HepG2 (cell line): Measurements from ENCODE around the gene CFAP221. TPM values are rescaled to one million over a fixed set of nuclear protein-coding genes. Genes with fewer than 3 reads are reported as not detected.

Source experiments
- ATAC-seq: fragments of 200-7000 bp; cut with Tn5 transposase; 3 replicates; pipeline ENCODE4 v1.9.1; 2020; ENCODE audit warnings: mild to moderate bottlenecking, moderate library complexity
- BruUV-seq: library from RNA; stranded (reverse); fragments of 400-500 nt; replicated peaks from 2 replicates; lab custom pipeline; 2021; lab: Mats Ljungman, UMichigan
- CTCF ChIA-PET: fragments of 300-600 bp; formaldehyde crosslinking; extraction: SDS; loops from one replicate; lab custom pipeline; 2021; ENCODE audit warnings: low total read pairs, inconsistent platforms, low intra/inter-chr PET ratio; lab: Yijun Ruan, JAX
- POLR2A ChIA-PET: fragments of 350-600 bp; sonication (Branson Sonifier 250); formaldehyde crosslinking; loops from one replicate; lab custom pipeline; 2020; ENCODE audit warnings: antibody characterized with exemption, inconsistent platforms; lab: Yijun Ruan, JAX
- DNase-seq: peaks from one replicate; pipeline ENCODE4 v3.0.0-alpha.2; 2015; ENCODE audit warnings: low spot score
- FAIRE-seq: peaks from 3 replicates; lab custom pipeline; 2011; peaks lifted over from hg19 to GRCh38; lab: Jason Lieb, UNC
- H2AFZ ChIP-seq: one replicate; pipeline ENCODE4 v1.6.1; 2011; ENCODE audit warnings: low read length, inconsistent platforms
- H3K27ac ChIP-seq: fragments of 300-600 bp; 3 replicates; pipeline ENCODE4 v1.8.0; 2011; ENCODE audit warnings: mixed run types, mild to moderate bottlenecking, mixed read lengths, low read length, inconsistent platforms; ENCODE audit not compliant: insufficient read depth; ENCODE audit errors: extremely low read length
- H3K27me3 ChIP-seq, 2 experiments: fragments of 200-600 bp in 1 of 2; 2 replicates in 1 of 2; 3 replicates in 1 of 2; pipeline versions ENCODE4 v1.6.0 to v1.8.0; 2011; ENCODE audit warnings: low read length in 2 of 2, mild to moderate bottlenecking in 2 of 2, moderate library complexity in 2 of 2, inconsistent platforms in 1 of 2; ENCODE audit not compliant: insufficient read depth in 2 of 2, control insufficient read depth in 1 of 2
- H3K36me3 ChIP-seq, 2 experiments: fragments of 200-600 bp in 1 of 2; replicated peaks in 1 of 2; 2 replicates in 1 of 2; 3 replicates in 1 of 2; pipeline versions ENCODE4 v1.5.1 to v1.8.0; 2011; ENCODE audit warnings: low read length in 2 of 2, inconsistent platforms in 1 of 2; ENCODE audit not compliant: insufficient read depth in 2 of 2, control insufficient read depth in 1 of 2
- H3K4me1 ChIP-seq: 2 replicates; pipeline ENCODE4 v1.5.1; 2012; ENCODE audit warnings: low read length, inconsistent platforms; ENCODE audit not compliant: insufficient read depth
- H3K4me2 ChIP-seq: 2 replicates; pipeline ENCODE4 v1.6.0; 2011; ENCODE audit warnings: low read depth, low read length, inconsistent platforms
- H3K4me3 ChIP-seq, 3 experiments: fragments of 200-600 bp in 1 of 3; sonication (generic), shearing (Covaris generic) in 1 of 3; replicated peaks in 1 of 3; 2 replicates each; pipeline ENCODE4 v1.5.1; 2011 to 2016; ENCODE audit warnings: low read length in 3 of 3, inconsistent platforms in 2 of 3, low read depth in 2 of 3, mild to moderate bottlenecking in 2 of 3, control low read depth in 1 of 3, mixed read lengths in 1 of 3; ENCODE audit not compliant: insufficient read depth in 1 of 3
- H3K79me2 ChIP-seq: one replicate; pipeline ENCODE4 v1.6.1; 2011; ENCODE audit warnings: low read length, inconsistent platforms; ENCODE audit not compliant: insufficient read depth
- H3K9ac ChIP-seq: 2 replicates; pipeline ENCODE4 v1.6.0; 2011; ENCODE audit warnings: mild to moderate bottlenecking, low read depth, low read length, inconsistent platforms; ENCODE audit not compliant: insufficient read depth
- H3K9me3 ChIP-seq: 2 replicates; pipeline ENCODE4 v1.5.1; 2012; ENCODE audit warnings: mild to moderate bottlenecking, low read length
- H4K20me1 ChIP-seq: 2 replicates; pipeline ENCODE4 v1.6.0; 2011; ENCODE audit warnings: inconsistent platforms, mild to moderate bottlenecking, low read length, moderate library complexity; ENCODE audit not compliant: insufficient read depth
- ARHGAP35 ChIP-seq: sonication (generic); formaldehyde crosslinking; IDR thresholded peaks from 2 replicates; pipeline ENCODE4 v1.9.0; 2022; ENCODE audit warnings: mild to moderate bottlenecking, inconsistent platforms, moderate library complexity, missing genetic modification reagents, borderline replicate concordance
- CHCHD3 ChIP-seq: sonication (generic); formaldehyde crosslinking; IDR thresholded peaks from 2 replicates; pipeline ENCODE4 v1.8.0; 2022; ENCODE audit warnings: mild to moderate bottlenecking, missing genetic modification reagents, moderate library complexity
- FOSL2 ChIP-seq: sonication (generic); formaldehyde crosslinking; IDR thresholded peaks from 2 replicates; pipeline ENCODE4 v1.4.0; 2020; ENCODE audit warnings: missing genetic modification reagents
- NFE2L2 ChIP-seq: fragments of 150-350 bp; IDR thresholded peaks from 2 replicates; pipeline ENCODE4 v1.6.1; 2014; ENCODE audit warnings: low read length
- PAX8 ChIP-seq: sonication (generic); formaldehyde crosslinking; IDR thresholded peaks from 2 replicates; pipeline ENCODE4 v1.8.0; 2022; ENCODE audit warnings: mild to moderate bottlenecking, missing genetic modification reagents, borderline replicate concordance
- SMAD1 ChIP-seq: sonication (generic); formaldehyde crosslinking; IDR thresholded peaks from 2 replicates; pipeline ENCODE4 v1.4.0; 2020; ENCODE audit warnings: missing genetic modification reagents, low read depth, mild to moderate bottlenecking, borderline replicate concordance
- YEATS2 ChIP-seq: sonication (generic); formaldehyde crosslinking; IDR thresholded peaks from 2 replicates; pipeline ENCODE4 v1.4.0; 2020; ENCODE audit warnings: missing genetic modification reagents, borderline replicate concordance
- ZBTB34 ChIP-seq: sonication (generic); formaldehyde crosslinking; IDR thresholded peaks from 2 replicates; pipeline ENCODE4 v1.8.0; 2022; ENCODE audit warnings: mild to moderate bottlenecking, missing genetic modification reagents
- ZFP62 ChIP-seq: sonication (generic); formaldehyde crosslinking; IDR thresholded peaks from 2 replicates; pipeline ENCODE4 v1.4.0; 2020; ENCODE audit warnings: missing genetic modification reagents
- ZNF136 ChIP-seq: sonication (generic); formaldehyde crosslinking; IDR thresholded peaks from 2 replicates; pipeline ENCODE4 v1.8.1; 2022; ENCODE audit warnings: low read depth, mild to moderate bottlenecking, moderate library complexity, missing genetic modification reagents
- ZNF652 ChIP-seq: IDR thresholded peaks from 2 replicates; pipeline ENCODE4 v1.6.1; 2016; ENCODE audit warnings: low read depth, borderline replicate concordance
- ZNF773 ChIP-seq: sonication (generic); formaldehyde crosslinking; IDR thresholded peaks from 2 replicates; pipeline ENCODE4 v1.4.0; 2020; ENCODE audit warnings: missing genetic modification reagents, borderline replicate concordance
- ZNF776 ChIP-seq: sonication (generic); formaldehyde crosslinking; IDR thresholded peaks from 2 replicates; pipeline ENCODE4 v1.4.0; 2020; ENCODE audit warnings: mild to moderate bottlenecking, missing genetic modification reagents
- WGBS: methylation state at CpG from one replicate; pipeline ENCODE4 v1.1.6; 2017; ENCODE audit warnings: low lambda C conversion rate; 5-methylcytosine and 5-hydroxymethylcytosine counted together
- in situ Hi-C: cut with HindIII; loops from 2 replicates; pipeline ENCODE4 v1.10.0; 2017; ENCODE audit warnings: low pct_unique_long_range_greater_than_20kb; ENCODE audit not compliant: extremely low pct_ligation_motif_present
- intact Hi-C: fragments of 100-400 bp; cut with micrococcal nuclease; formaldehyde crosslinking; loops from one replicate; pipeline ENCODE4 v1.10.0; 2022; ENCODE audit not compliant: unreplicated experiment
- polyA plus RNA-seq, 8 experiments: library from polyadenylated mRNA; depleted of rRNA in 3 of 8; stranded (reverse) in 7 of 8; unstranded in 1 of 8; fragments of >200 nt; fragmentation: Illumina TruSeq in 4 of 8; extraction: Trizol in 4 of 8; gene quantifications; 2 replicates each; pipeline versions ENCODE4 v1.2.1 to v1.2.3, GENCODE V29; 2011 to 2016; ENCODE audit warnings: low read depth in 4 of 8, missing spikeins in 1 of 8, mixed read lengths in 1 of 8; ENCODE audit not compliant: insufficient read depth in 1 of 8
- total RNA-seq, 5 experiments: library from RNA; depleted of rRNA; stranded (reverse); fragments of >200 nt; fragmentation: Illumina TruSeq; extraction: Trizol; gene quantifications; 2 replicates each; pipeline ENCODE4 v1.2.3, GENCODE V29; 2016; ENCODE audit warnings: low read depth in 1 of 5
- TF ChIP-seq, protein P1 (sequence below): sonication (generic); formaldehyde crosslinking; IDR thresholded peaks from 2 replicates; pipeline ENCODE4 v1.8.0; 2022; ENCODE audit warnings: missing genetic modification reagents, mild to moderate bottlenecking, inconsistent platforms, borderline replicate concordance
- TF ChIP-seq, protein P2 (sequence below): sonication (generic); formaldehyde crosslinking; IDR thresholded peaks from 2 replicates; pipeline ENCODE4 v1.5.1; 2020; ENCODE audit warnings: missing genetic modification reagents, mild to moderate bottlenecking, borderline replicate concordance

The CFAP221 gene
- total and polyA plus RNA-seq, 2 of the 13 experiments (the other 11 are each of a cell fraction or from before 2014, with no cell fraction given), result not detected

DNA sequence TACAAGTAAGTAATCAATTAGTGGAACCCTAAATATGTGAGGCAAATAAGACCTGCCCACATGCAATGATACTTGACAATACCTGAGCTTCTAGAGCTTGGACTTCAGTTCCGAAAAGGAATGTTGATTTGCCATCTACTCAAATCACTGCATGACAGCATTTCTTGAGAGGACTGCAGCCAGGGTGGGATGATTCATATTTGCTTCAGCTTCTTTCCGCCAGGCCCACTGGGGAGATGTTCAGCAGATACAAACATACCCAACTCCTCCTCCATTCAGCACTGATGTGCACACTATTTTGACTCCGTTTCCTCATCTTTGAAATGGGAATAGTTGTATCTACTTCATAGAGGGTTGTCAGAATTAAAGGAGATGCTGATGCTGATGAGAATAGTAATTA lies 106.0 kb downstream of the CFAP221 start:
- no peak overlapping the region for H3K9ac ChIP-seq
- no peak overlapping the region for H2AFZ ChIP-seq
- H3K4me1 ChIP-seq, result no peaks in the 10 kb centered on the region
- ChIA-PET POLR2A (no interaction called here), CTCF (no interaction called here)
- H3K27me3 ChIP-seq, result peaks cover 0 to 15% of the 10 kb centered on the region in 2 experiments; a peak in 2 of 5 replicates
- H3K27ac ChIP-seq, result no peak overlapping the region
- DNase-seq (no peak), FAIRE-seq (no peak), ATAC-seq (no peak)
- no peak overlapping the region for H3K4me3 ChIP-seq
- TF ChIP-seq, protein P1, sequence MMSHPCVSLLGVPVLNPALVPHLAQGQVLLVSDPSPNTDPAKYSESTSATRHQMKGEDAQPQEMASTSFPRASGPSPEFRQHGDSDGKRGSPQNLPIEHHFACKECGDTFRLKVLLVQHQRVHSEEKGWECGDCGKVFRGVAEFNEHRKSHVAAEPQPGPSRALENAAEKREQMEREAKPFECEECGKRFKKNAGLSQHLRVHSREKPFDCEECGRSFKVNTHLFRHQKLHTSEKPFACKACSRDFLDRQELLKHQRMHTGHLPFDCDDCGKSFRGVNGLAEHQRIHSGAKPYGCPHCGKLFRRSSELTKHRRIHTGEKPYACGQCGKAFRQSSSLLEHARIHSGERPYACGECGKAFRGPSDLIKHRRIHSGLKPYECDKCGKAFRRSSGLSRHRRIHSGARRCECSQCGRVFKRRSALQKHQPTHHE (CRISPR knock-in tag), result no peak
- TF ChIP-seq, protein P2, sequence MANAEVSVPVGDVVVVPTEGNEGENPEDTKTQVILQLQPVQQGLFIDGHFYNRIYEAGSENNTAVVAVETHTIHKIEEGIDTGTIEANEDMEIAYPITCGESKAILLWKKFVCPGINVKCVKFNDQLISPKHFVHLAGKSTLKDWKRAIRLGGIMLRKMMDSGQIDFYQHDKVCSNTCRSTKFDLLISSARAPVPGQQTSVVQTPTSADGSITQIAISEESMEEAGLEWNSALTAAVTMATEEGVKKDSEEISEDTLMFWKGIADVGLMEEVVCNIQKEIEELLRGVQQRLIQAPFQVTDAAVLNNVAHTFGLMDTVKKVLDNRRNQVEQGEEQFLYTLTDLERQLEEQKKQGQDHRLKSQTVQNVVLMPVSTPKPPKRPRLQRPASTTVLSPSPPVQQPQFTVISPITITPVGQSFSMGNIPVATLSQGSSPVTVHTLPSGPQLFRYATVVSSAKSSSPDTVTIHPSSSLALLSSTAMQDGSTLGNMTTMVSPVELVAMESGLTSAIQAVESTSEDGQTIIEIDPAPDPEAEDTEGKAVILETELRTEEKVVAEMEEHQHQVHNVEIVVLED, result no peak
- TF ChIP-seq ZNF136 (CRISPR knock-in tag) (no peak), ZNF773 (CRISPR knock-in tag) (no peak), NFE2L2 (no peak), ARHGAP35 (CRISPR knock-in tag) (no peak), ZNF776 (no peak), CHCHD3 (CRISPR knock-in tag) (no peak), ZBTB34 (no peak), PAX8 (CRISPR knock-in tag) (no peak), FOSL2 (no peak), ZFP62 (CRISPR knock-in tag) (no peak), YEATS2 (no peak), ZNF652 (CRISPR knock-in tag) (no peak), SMAD1 (no peak)
- H3K4me2 ChIP-seq, result no peak overlapping the region
- intact Hi-C loops (no loop called here), in situ Hi-C loops (no loop called here)
- no peaks in the 10 kb centered on the region for H3K36me3 ChIP-seq
- no peaks in the 10 kb centered on the region for H3K79me2 ChIP-seq
- WGBS, result 58% methylated on average over 3 of the region's 3 CpGs
- H3K9me3 ChIP-seq, result no peaks in the 10 kb centered on the region
- no TSS peak for BruUV-seq
- H4K20me1 ChIP-seq, result no peaks in the 10 kb centered on the region
